ENCODE measurements around the gene VAV2.

The VAV2 gene

DNA sequence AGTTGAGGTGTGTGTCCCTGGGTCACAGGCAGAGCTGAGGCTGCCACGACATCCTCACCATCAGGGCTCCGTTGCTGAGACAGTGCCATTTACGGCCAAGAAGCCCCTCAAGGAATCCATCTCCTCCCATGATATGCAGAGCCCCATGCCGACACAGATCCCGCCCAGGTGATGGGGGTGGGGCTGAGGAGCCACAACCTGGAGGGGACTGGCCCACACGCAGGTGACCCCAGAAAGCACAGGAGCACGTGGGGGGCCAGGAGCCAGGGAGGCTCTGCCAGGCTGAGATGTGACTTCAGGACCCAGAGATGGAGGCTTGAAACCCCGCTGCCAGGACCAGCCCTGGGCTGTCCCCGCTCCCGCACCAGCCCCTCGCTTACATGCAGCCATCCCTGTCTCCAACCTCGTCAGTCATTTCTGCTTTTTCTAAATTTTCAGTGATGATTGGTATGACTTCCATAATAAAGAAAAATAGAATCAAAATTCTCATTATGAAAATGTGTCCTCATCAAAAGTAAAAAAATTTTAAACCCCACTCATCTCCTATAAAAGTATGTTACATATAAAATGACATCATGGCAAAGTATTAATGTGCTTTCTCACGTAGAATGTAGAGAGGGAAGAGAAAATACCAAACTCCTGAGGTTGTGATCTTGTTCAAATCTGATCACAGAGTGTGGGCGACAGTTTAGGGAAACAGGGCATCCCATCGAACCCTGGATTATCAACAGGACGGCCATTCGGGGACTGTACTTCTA is 155.9 kb downstream of the VAV2 start:
- DNase-seq (ENCODE audit: low read depth in 2 of 2): no peak

- no peak for DNase-seq (ENCODE audit: low read depth in 2 of 2)
Observed at GRCh38 chr9:133835262-133835901, 156.7 kb downstream of the VAV2 start.

DNA sequence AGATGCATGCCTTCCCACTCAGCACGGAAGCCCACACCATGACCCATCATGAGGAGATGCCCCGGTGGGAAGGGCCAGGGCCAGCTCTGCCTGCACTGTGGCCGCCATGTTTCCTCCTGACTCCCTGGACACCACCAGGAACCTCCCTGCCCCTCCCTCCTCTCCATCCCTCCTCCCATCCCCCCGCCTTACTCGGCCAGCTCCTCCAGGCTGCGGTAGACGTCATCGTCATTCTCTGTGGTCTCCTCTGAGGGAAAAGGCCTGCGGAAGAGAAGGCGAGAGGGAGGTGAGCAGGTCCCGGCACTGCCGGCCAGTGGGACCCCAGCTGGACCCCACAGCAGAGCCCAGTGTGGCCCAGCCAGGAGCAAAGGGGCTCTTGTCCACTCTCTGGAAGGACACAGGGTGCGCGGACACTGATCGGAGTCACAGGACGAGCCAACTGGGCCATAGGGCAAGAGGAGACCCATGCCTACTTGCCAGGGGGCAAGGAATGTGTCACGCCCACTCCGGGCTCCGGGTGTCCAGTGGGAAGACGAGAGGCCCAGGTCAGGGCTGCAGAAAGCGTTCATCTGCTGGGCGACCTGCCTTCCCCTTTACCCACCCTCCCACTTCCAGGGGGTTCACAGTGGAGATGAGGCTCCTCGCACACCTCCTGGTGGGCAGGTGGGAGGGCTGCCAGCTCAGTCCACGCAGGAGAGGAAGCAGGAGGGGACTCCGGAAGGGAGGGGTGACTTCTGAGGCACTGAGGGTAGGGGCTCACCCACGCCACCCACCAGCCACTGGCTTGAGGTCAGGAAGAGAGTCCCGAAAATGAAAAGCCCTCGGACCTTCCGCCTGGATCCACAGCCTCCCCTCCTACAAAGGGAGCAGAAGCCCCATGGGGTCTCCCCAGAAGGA is 157.8 kb downstream of the VAV2 start:
- no peak for DNase-seq (ENCODE audit: low read depth in 2 of 2)

DNA sequence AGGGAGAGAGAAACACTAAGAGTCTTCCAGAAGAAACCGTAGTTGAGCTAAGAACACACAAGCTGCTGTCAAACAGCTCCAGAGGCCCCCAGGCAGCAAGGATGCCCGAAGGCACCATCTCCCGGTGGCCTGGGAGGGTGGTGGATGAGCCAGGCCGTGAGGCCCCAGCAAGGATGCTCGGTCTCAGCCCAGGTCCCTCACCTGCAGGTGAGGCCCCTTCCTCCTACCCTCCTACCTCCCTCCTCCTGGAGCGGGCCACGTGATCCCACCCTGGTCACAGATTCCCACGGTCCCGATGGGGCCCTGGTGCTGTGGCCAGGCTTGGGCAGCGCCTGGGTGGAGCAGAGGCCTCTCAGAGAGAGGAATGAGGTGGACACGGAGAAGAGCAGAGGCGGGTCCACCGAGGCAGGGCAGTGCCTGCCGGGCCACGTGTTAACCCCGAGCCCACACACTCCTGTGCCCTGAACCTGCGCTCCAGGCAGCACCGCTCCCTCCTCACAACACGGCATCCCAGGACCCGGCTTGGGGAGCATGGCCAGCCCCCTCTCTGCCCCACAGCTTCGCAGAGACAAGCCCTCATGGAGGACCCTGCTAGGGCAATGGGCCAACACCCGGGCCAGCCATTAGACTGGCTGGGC is 158.6 kb downstream of the VAV2 start:
- DNase-seq (ENCODE audit: low read depth in 2 of 2): no peak

DNA sequence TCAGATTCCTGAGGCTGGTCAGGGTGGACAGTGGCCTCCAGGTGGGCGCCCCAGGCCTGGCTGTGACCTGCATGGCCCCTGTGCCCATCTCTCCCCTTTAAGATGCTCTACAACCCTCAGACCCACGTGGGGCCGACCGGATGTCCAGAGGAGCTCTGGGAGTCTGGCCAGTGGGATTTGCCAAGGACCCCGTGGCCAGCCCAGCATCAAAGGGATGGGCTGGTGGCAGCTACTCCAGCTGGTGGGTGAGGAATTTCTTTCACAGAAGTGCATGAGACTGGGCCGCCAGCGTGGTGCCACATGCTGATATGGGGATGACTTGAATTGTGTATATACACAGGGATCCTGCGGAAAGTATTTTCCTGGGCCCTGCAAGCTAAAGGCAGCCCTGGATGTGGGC is 159.2 kb downstream of the VAV2 start:
- no peak for DNase-seq (ENCODE audit: low read depth in 2 of 2)

DNA sequence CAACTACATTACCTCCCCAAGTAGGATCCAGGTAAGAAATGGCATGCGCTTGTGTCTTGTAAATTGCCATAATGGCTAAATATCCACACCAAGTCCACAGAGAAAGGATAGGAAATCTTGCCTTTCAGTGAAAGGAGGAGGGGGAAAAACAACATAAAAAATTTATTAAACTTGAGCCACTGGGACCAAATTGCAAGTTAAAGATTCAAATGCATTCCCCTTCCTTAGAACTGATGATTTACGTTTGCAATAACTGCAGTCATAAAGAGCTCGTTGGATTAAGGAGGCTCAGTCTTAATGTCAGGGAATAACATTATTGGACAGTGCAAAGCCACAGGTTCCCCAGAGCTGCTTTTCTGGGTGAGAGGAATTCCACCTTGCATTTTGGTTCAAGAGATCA is 161.4 kb downstream of the VAV2 start:
- DNase-seq (ENCODE audit: low read depth in 2 of 2): no peak

DNA sequence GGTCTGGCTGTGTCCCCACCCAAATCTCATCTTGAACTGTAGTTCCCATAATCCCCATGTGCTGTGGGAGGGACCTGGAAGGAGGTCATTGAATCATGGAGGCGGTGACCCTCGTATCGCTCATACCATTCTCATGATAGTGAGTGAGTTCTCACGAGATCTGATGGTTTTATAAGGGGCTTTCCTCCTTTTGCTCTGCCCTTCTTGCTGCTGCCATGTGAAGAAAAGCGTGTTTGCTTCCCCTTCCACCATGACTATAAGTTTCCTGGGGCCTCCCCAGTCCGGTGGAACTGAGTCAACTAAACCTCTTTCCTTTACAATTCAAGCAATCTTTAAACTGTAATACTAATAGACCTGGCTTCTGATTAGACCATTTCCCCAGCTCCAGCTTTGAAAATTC is 161.8 kb downstream of the VAV2 start:
- DNase-seq (ENCODE audit: low read depth in 2 of 2): no peak

DNA sequence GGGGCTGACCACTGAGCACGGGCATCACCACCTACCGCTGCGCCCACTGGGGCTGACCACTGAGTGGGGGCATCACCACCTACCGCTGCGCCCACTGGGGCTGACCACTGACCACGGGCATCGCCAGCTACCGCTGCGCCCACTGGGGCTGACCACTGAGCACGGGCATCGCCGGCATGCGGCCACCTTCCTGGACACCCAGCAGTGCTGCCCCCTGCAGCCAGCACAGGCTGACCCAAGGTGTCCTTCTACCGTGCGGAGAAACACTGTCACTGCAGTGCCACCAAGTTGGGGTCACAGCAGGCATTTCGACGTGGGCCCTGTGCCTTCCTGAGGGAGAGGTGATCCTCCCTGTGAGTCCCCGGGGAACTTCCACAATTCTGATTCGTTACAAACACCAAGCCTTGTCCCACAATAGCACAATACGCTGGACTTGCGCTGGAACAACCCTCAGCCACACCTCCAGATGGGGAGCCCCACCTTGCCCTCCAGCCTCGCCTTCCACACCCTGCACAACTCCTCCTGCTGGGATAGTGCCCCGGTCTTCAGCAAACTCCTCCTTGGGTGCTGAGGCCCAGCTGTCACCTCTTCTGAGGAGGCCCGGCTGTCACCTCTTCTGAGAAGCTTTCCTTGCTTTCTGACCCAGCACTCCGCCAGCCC is 163.7 kb downstream of the VAV2 start:
- DNase-seq (ENCODE audit: low read depth in 2 of 2): no peak

DNA sequence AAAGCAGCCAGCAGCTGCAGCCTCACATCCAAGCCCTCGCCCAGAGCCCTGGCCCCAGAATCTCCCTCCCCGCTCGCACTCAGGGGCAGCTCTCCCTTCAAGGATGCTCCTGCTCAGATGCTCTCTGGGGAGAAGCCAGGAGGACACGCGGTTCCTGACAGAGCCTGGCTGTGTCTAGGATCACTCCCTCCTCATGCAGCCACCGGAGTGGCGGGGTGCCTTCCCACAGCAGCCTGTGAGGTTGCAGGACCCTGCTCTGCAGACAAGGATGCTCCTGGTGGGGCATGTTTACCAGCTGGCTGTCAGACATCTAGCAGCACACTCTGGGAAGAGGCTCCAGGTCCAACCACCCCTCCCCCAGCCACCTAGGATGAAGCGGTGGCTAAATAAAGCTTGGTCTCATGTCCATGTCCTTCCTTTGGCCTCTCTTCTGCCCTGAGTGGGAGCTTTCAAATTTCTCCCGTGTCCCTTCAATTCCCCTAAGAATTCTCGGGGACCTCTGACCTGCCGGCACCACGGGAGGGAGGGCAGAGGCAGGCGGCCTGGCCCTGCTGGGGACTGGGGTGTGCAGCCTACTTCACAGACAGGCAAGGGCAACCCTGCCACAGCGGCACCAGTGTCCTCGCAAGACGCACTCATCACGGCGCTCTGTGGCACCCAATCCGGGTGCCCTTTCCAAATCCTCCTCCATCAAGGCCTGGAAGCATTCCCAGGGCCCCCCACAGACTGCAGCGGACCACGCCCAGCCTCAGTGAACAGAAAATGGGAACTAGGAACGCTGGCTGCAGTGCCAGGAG is 165.6 kb downstream of the VAV2 start:
- DNase-seq (ENCODE audit: low read depth in 2 of 2): no peak

DNA sequence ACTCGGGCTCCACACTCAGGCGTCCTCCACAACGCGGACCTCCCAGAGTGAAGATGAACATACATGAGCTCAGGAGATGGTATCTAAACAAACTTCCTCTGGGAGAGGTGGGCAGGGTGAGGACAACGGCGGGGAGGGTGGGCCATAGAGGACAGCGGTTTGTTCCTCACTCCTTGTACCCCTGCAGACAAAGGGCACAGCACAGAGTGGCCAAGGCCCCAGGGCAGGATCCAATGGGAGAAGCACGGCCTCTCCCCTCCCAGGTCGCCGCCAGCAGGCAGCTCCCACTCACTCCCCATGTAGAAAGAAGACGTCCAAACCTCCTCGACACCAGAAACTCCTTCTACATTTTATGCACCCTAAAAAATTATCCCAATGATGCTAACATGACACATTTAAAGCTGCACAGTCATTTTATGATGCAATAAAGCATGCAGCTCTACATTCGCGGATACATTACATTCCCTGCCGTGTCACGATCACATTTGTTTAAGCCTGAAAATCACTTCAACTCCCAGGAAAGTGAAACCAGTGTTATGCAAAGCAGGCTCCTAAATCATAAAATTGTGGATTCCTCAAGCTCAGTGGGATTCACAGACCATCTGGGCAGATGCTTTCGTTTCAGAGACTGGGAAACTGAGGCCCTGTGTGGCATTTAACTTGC is 166.4 kb downstream of the VAV2 start:
- DNase-seq (ENCODE audit: low read depth in 2 of 2): no peak

GRCh38 chr9:133824802-133825186 is 167.3 kb downstream of the VAV2 start:
- DNase-seq (ENCODE audit: low read depth in 2 of 2): no peak

GRCh38 chr9:133824106-133824801 is 167.9 kb downstream of the VAV2 start:
- DNase-seq (ENCODE audit: low read depth in 2 of 2): no peak

GRCh38 chr9:133823189-133824105 is 168.7 kb downstream of the VAV2 start:
- no peak for DNase-seq (ENCODE audit: low read depth in 2 of 2)

DNA sequence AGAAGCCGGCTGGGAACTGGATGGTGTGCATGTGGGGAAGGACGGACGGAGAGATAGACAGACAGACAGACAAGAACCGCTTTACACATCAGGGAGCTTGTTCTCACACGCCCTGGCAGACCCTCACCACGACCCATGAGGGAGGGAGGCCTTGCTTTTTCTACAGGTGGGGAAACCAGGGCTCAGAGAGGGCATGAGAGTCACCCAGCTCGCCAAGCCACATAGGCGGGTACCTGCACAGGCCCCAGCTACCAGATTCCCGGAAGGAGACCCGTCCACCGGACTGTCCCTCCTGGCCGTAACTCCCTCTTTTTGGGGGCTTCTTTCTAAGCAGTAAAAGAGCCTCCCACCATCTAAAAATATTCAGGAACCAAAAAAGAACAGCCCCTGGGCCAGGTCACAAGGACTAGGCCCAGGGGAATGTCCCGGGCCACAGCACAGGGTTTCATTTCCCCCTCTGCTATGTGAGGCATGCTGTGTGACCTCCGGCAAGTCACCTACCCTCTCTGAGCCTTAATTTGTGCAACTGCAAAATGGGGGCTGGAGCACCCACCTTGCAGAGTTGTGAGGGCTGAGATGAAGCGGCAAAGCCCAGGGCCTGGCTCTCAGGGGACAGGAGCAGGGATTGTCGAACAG is 169.6 kb downstream of the VAV2 start:
- no peak for DNase-seq (ENCODE audit: low read depth in 2 of 2)

DNA sequence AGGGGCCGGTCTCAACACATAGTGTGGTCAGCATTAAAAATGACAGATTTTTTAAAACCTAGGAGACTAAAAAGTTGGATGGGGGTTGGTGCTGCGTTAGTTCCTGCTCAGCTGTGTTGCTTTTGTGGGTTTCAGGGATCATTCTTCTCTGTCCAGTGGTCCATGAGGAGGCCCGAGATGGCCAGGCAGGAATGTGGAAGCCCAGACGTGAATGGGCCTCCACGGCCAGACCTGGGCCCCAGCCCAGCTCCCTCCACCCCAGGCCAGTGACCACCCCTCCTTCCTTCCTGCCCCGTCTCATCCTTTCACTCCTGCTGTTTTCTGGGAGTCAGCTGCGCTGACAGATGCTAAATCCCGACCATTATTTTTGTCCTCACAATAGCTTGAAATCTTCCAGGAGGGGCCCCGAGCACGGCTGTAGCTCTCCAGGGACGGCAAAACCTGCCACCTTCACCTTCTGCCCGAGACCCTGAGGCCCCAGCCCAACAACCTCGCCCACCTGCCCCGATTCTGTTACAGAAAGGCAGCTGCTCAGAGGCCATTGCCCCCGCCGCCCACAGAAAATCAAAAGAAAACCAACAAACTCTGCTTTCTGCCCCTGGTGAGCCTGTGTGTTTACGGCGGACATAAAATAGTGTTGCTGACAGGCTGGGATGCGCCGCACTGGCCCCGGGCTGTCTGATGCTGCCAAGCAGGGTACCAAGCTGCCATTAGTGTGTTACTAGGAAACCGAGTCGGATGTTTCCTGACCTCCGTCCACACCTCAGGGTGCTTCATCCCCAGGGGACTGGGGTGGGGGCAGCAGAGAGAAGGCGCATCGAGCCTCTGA is 170.3 kb downstream of the VAV2 start:
- no peak for DNase-seq (ENCODE audit: low read depth in 2 of 2)

- DNase-seq (ENCODE audit: low read depth in 2 of 2): no peak
Observed at GRCh38 chr9:133819923-133820322, 172.2 kb downstream of the VAV2 start.

DNA sequence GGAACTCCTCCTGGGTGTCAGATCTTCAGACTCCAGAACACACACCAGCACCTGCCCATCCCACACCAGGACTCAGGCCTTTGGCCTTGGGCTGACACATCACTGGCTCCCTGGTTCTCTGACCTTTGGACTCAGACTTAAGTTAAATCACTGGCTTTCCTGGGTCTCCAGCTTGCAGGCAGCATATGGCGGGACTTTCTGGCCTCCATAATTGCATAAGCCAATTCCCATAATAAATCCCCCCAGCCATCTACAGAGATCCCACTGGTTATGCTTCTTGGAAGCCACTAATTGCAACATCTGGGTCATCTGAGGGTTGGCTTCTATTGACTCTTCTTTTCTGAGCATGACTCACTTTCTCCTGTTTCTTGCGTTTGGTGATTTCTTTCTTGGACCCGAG is 173.7 kb downstream of the VAV2 start:
- no peak for DNase-seq (ENCODE audit: low read depth in 2 of 2)

All from stimulated activated CD8-positive, alpha-beta memory T cell treated with anti-CD3 and anti-CD28 coated beads, Interleukin-15, amount 100 ng/mL, for 48 hours (primary cell).